ENCODE measurements around the gene MRAS. TPM values are rescaled to one million over a fixed set of nuclear protein-coding genes. Genes with fewer than 3 reads are reported as not detected.

The MRAS gene
- total and polyA plus RNA-seq, 2 of the 8 experiments (the other 6 are each of a cell fraction or from before 2014, with no cell fraction given): 10.6 to 16.2 TPM

- no peak for TF ChIP-seq CHD7 (IDR thresholded peaks at IDR 0.05; ENCODE audit: insufficient replicate concordance, low read length)
- no peak for TF ChIP-seq CREB1 (IDR thresholded peaks at IDR 0.05)
- TF ChIP-seq USF2 (IDR thresholded peaks at IDR 0.05; ENCODE audit: low read length): no peak
- no peak for TF ChIP-seq EP300 (IDR thresholded peaks at IDR 0.05; ENCODE audit: borderline replicate concordance in 1 of 2, low read depth in 2 of 2, low read length in 2 of 2)
- no peak for TF ChIP-seq JUN (IDR thresholded peaks at IDR 0.05; ENCODE audit: low read depth, low read length)
- no peak for TF ChIP-seq MAFK (IDR thresholded peaks at IDR 0.05; ENCODE audit: low read depth, low read length)
- no peak for TF ChIP-seq GTF2F1 (IDR thresholded peaks at IDR 0.05; ENCODE audit: borderline replicate concordance, low read depth, low read length)
These were observed 41.6 kb downstream of the MRAS start (continued) for GRCh38 chr3:138389841-138390581.
